ENCODE results near the gene FAM98C.

GRCh38 chr19:38388349-38389100 is 14.4 kb upstream of the FAM98C start, which contains the start of gene SPRED3:
- TF ChIP-seq POLR2A (IDR thresholded peaks at IDR 0.05; ENCODE audit: low read depth, low read length) (no peak), POLR2AphosphoS5 (IDR thresholded peaks at IDR 0.05; ENCODE audit: low read depth, low read length) (no peak), TAF1 (IDR thresholded peaks at IDR 0.05; ENCODE audit: low read depth, low read length) (no peak), POU2F2 (IDR thresholded peaks at IDR 0.05; ENCODE audit: low read depth, low read length) (no peak), PAX5 (IDR thresholded peaks at IDR 0.05; ENCODE audit: insufficient read depth, low read length, severe bottlenecking) (no peak), SPI1 (IDR thresholded peaks at IDR 0.05; ENCODE audit: low read depth, low read length) (no peak)

Data from GM12891 (cell line).